Body of pancreas (tissue), 4 donors: ENCODE data around the gene CHMP4B. TPM values are rescaled to one million over a fixed set of nuclear protein-coding genes. Genes with fewer than 3 reads are reported as not detected.
A peak's percentile ranks its signal among the peaks of the same experiment; 100 is the strongest.

ENCODE experiments used
- ATAC-seq: fragments of 150-250 bp; one replicate; pipeline ENCODE4 v1.9.1; 2016
- DNase-seq, 4 donors: peaks; one replicate each; pipeline ENCODE4 v3.0.0-alpha.2; 2019
- H3K27ac ChIP-seq, 4 donors: fragments of 200-600 bp; sonication (generic); 1 replicate in 3 of 4; 2 replicates in 1 of 4; pipeline versions ENCODE4 v1.5.1 to v1.6.1; 2016 to 2019; ENCODE audit warnings: mild to moderate bottlenecking in 1 of 4, mixed read lengths in 1 of 4, moderate library complexity in 1 of 4
- H3K27me3 ChIP-seq, 2 donors: fragments of 200-600 bp; sonication (generic); one replicate each; pipeline ENCODE4 v1.6.0; 2016; ENCODE audit warnings: mild to moderate bottlenecking in 1 of 2
- H3K36me3 ChIP-seq, 2 donors: fragments of 200-600 bp; sonication (generic); replicated peaks in 1 of 2; 2 replicates each; pipeline ENCODE4 v1.5.1; 2016; ENCODE audit warnings: low read depth in 2 of 2; ENCODE audit not compliant: insufficient read depth in 1 of 2
- H3K4me1 ChIP-seq: fragments of 200-600 bp; sonication (generic); one replicate; pipeline ENCODE4 v1.6.0; 2016
- H3K4me3 ChIP-seq, 2 donors: fragments of 200-600 bp; sonication (generic); 1 replicate in 1 of 2; 2 replicates in 1 of 2; pipeline ENCODE4 v1.5.1; 2016 to 2019
- H3K9me3 ChIP-seq, 3 donors: fragments of 200-600 bp; sonication (generic); 1 replicate in 2 of 3; 2 replicates in 1 of 3; pipeline ENCODE4 v1.5.1; 2016
- POLR2A ChIP-seq, 3 donors: fragments of 450-650 bp; IDR thresholded peaks; one replicate each; pipeline ENCODE4 v1.6.1; 2016; ENCODE audit warnings: antibody characterized with exemption in 3 of 3, mild to moderate bottlenecking in 2 of 3
- WGBS, 2 donors: methylation state at CpG; one replicate each; pipeline ENCODE4 v1.1.5; 2017; 5-methylcytosine and 5-hydroxymethylcytosine counted together
- intact Hi-C: fragments of 100-400 bp; cut with DNase I; formaldehyde crosslinking; loops from one replicate; pipeline ENCODE4 v1.15.1; 2023
- total RNA-seq, 2 donors: library from RNA; depleted of rRNA; stranded (reverse); fragments of >200 nt; gene quantifications; one replicate each; pipeline ENCODE4 v1.1.0, GENCODE V29; 2016
- TF ChIP-seq, protein P1 (sequence below), 7 experiments: fragments of 450-650 bp in 4 of 7; fragments of 200-600 bp in 3 of 7; sonication (generic) in 3 of 7; IDR thresholded peaks; one replicate each; pipeline ENCODE4 v1.5.1; 2016 to 2019; ENCODE audit warnings: antibody characterized with exemption in 7 of 7

Gene CHMP4B
- total RNA-seq, 2 donors from 2014 or later = 24.1 to 43.3 TPM

DNA sequence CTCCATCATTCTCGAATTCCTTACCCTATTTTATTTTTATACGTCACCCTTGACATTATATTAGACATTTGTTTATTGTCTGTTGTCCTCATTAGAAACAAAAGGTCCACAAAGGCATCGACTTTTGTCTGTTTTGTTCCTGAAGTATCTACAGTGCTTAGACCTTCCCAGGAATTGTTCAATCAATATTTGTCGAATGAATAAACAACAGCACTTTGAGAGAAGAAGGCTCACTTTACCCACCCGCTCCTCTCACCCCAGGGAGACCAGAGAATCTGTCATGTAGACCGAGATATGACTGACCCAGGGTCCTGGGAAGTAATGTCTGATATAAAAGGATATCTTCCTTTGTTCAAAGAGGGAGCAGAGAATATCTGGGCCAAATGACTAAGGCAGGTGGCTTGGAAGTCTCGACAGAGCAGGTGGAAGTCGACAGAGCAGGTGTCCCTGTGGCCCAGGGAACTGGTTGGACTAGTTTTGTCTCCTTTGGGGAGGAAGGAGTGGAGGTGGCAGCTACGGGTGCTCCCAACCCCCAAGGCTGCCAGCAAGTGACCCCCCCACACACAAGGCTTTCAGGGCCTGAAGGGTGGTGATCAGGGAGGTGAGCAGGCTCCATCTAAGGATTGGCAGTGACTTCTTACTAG, 14.8 kb upstream of the CHMP4B start:
- peak; percentile 79 to 92 (median 90) for DNase-seq
- H3K9me3 ChIP-seq = no peaks in the 10 kb centered on the region
- TF ChIP-seq, protein P1, sequence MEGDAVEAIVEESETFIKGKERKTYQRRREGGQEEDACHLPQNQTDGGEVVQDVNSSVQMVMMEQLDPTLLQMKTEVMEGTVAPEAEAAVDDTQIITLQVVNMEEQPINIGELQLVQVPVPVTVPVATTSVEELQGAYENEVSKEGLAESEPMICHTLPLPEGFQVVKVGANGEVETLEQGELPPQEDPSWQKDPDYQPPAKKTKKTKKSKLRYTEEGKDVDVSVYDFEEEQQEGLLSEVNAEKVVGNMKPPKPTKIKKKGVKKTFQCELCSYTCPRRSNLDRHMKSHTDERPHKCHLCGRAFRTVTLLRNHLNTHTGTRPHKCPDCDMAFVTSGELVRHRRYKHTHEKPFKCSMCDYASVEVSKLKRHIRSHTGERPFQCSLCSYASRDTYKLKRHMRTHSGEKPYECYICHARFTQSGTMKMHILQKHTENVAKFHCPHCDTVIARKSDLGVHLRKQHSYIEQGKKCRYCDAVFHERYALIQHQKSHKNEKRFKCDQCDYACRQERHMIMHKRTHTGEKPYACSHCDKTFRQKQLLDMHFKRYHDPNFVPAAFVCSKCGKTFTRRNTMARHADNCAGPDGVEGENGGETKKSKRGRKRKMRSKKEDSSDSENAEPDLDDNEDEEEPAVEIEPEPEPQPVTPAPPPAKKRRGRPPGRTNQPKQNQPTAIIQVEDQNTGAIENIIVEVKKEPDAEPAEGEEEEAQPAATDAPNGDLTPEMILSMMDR (IDR thresholded peaks at IDR 0.05) = no peak
- peak in 2 of 3 donors; percentile 30 to 33 for TF ChIP-seq POLR2A (IDR thresholded peaks at IDR 0.05)
- H3K36me3 ChIP-seq = no peaks in the 10 kb centered on the region
- H3K4me3 ChIP-seq = no peak overlapping the region
- peak; percentile 96 for ATAC-seq
- peak overlapping the region; percentile 76 to 87 (median 82) for H3K27ac ChIP-seq
- intact Hi-C loops = no loop called here
- WGBS, 2 donors = 25 to 26% methylated on average over 9 of the region's 9 CpGs
- H3K27me3 ChIP-seq = no peaks in the 10 kb centered on the region
- peaks cover 43% of the 10 kb centered on the region for H3K4me1 ChIP-seq

DNA sequence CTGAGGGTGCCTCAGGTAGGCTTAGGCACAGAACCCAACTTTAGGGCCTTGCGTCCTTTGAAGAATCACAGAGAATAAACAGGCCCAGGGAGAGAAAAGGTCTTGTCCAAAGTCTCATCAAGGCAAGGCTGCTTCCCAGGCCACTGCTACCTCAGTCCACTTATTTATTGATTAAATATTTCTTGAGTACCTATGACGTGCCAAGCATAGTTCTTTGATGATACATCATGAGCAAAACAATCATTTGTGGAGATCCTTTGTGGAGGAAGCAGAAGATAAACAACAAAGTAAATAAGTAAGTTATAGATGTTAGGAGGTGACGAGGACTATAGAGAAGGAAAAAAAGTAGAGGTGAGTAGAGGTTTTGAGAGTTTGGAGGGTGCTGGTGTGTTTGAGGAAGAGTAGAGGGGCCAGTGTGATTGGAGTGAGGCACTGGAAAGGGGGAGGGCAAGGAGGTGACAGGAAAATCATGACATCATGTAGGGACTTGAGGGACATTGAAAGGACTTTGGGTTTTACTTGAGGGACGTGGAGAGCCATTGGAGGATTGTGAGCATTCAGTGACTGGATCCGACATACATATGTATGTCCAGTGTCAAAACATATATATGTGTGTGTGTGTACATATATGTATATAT, 14.1 kb upstream of the CHMP4B start:
- Histone ChIP-seq H3K4me3 (no peak overlapping the region), H3K27ac (peak overlapping the region; percentile 76 to 87 (median 82)), H3K4me1 (peaks cover 43% of the 10 kb centered on the region), H3K27me3 (no peaks in the 10 kb centered on the region), H3K9me3 (no peaks in the 10 kb centered on the region), H3K36me3 (no peaks in the 10 kb centered on the region)
- TF ChIP-seq, protein P1 (IDR thresholded peaks at IDR 0.05) = no peak
- no peak for TF ChIP-seq POLR2A (IDR thresholded peaks at IDR 0.05)
- no peak for DNase-seq
- intact Hi-C loops = no loop called here
- 55 to 61% methylated on average over 5 of the region's 5 CpGs for WGBS, 2 donors
- ATAC-seq = peak; percentile 59

DNA sequence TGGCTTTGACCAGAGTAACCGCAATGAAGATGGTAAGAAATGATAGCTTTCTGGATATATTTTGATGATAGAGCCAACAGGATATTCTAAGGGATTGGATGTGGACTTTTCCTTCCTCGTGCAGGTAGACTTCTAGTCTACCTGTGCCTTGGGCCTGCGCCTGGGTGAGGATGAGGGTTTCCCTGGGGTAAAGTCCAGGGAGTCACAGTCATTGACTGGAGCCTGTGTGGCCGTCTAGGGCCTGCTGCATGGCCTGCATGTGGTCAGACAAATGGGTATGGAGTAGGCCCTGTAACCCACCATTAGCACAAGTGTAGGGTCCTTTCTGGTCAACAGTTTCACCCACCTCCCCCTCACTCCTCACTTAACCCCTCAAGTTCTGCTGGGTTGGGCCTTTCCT, 12.7 kb upstream of the CHMP4B start:
- Histone ChIP-seq H3K4me3 (no peak overlapping the region), H3K27ac (no peak overlapping the region), H3K27me3 (no peaks in the 10 kb centered on the region), H3K9me3 (no peaks in the 10 kb centered on the region), H3K4me1 (peaks cover 35% of the 10 kb centered on the region), H3K36me3 (no peaks in the 10 kb centered on the region)
- DNase-seq = no peak
- intact Hi-C loops = no loop called here
- TF ChIP-seq, protein P1 (IDR thresholded peaks at IDR 0.05) = no peak
- TF ChIP-seq POLR2A (IDR thresholded peaks at IDR 0.05) = no peak
- no peak for ATAC-seq
- WGBS, 2 donors = 90 to 96% methylated on average over 4 of the region's 4 CpGs

DNA sequence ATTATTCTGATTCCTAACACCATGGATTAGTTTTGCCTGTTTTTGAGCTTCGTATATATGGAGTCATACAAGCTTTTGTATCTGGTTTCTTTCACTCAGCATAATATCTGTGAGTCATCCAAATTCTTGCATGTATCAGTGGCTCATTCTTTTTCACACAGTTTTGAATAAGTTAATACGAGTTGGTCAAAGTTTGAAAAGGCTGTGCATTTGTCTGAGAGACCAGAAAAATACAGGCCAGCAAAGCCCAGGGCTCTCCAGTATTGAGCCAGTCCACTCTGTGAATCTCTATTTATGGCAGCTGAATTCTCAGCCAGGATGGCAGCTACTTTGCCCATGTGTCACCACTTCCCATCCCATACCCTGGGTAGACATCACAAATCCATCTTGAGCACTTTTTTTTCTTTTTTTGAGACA, 7.2 kb upstream of the CHMP4B start:
- Histone ChIP-seq H3K9me3 (no peaks in the 10 kb centered on the region), H3K27me3 (no peaks in the 10 kb centered on the region), H3K27ac (no peak overlapping the region), H3K4me1 (no peaks in the 10 kb centered on the region), H3K36me3 (no peaks in the 10 kb centered on the region), H3K4me3 (no peak overlapping the region)
- TF ChIP-seq POLR2A (IDR thresholded peaks at IDR 0.05) = no peak
- TF ChIP-seq, protein P1 (IDR thresholded peaks at IDR 0.05) = no peak
- ATAC-seq (no peak), DNase-seq (no peak)
- intact Hi-C loops = no loop called here
- WGBS, 2 donors = 74 to 78% methylated on average over 2 of the region's 2 CpGs
